ENCODE measurements around the gene SND1. TPM values are rescaled to one million over a fixed set of nuclear protein-coding genes. Genes with fewer than 3 reads are reported as not detected.

Gene SND1
- 163 and 172 TPM in 2 replicates for total RNA-seq (2014; rRNA removed; shearing (Covaris generic))

GRCh38 chr7:127651556-127652332 is at the start of gene SND1:
SND1 (plus strand) TSS chr7:127652194; CDS start chr7:127652374, 180 bp downstream.
- Histone ChIP-seq H3K27ac (peak within 1 kb of the TSS; percentile 77), H3K4me3 (peak within 1 kb of the TSS; percentile 78), H3K36me3 (peaks cover 30% of the 10 kb centered on the region), H3K4me1 (replicated peaks) (peaks cover 28% of the 10 kb centered on the region), H3K9me3 (replicated peaks) (no peaks in the 10 kb centered on the region), H3K27me3 (replicated peaks) (no peaks in the 10 kb centered on the region)
- DNase-seq (ENCODE audit: low read depth in 1 of 2, low spot score in 2 of 2) = peak; percentile 96 to 99

GRCh38 chr7:127608446-127608845 is 43.5 kb upstream of the SND1 start:
- Histone ChIP-seq H3K9me3 (replicated peaks) (no peaks in the 10 kb centered on the region), H3K4me1 (replicated peaks) (no peaks in the 10 kb centered on the region), H3K27ac (no peak overlapping the region), H3K27me3 (replicated peaks) (0 out of 2 replicates have a peak, but pooled peaks cover 3% of the 10 kb centered on the region), H3K4me3 (no peak overlapping the region), H3K36me3 (no peaks in the 10 kb centered on the region)
- DNase-seq (ENCODE audit: low read depth in 1 of 2, low spot score in 2 of 2) = no peak

- Histone ChIP-seq H3K9me3 (replicated peaks) (no peaks in the 10 kb centered on the region), H3K4me3 (no peak overlapping the region), H3K27me3 (replicated peaks) (0 out of 2 replicates have a peak, but pooled peaks cover under 1% of the 10 kb centered on the region), H3K4me1 (replicated peaks) (no peaks in the 10 kb centered on the region), H3K36me3 (no peaks in the 10 kb centered on the region), H3K27ac (no peak overlapping the region)
- DNase-seq (ENCODE audit: low read depth in 1 of 2, low spot score in 2 of 2) = no peak
These were observed 42.7 kb upstream of the SND1 start for GRCh38 chr7:127609297-127609696.

- H3K36me3 ChIP-seq = no peaks in the 10 kb centered on the region
- no peak overlapping the region for H3K27ac ChIP-seq
- no peaks in the 10 kb centered on the region for H3K9me3 ChIP-seq (replicated peaks)
- DNase-seq (ENCODE audit: low read depth in 1 of 2, low spot score in 2 of 2) = no peak
- no peak overlapping the region for H3K4me3 ChIP-seq
- H3K4me1 ChIP-seq (replicated peaks) = no peaks in the 10 kb centered on the region
- peaks cover 22% of the 10 kb centered on the region for H3K27me3 ChIP-seq (replicated peaks)
These were observed 39.7 kb upstream of the SND1 start for GRCh38 chr7:127612263-127612662.

GRCh38 chr7:127616724-127617123 is 35.3 kb upstream of the SND1 start:
- no peak overlapping the region for H3K27ac ChIP-seq
- peaks cover 61% of the 10 kb centered on the region for H3K27me3 ChIP-seq (replicated peaks)
- H3K9me3 ChIP-seq (replicated peaks) = no peaks in the 10 kb centered on the region
- no peaks in the 10 kb centered on the region for H3K4me1 ChIP-seq (replicated peaks)
- H3K4me3 ChIP-seq = no peak overlapping the region
- no peaks in the 10 kb centered on the region for H3K36me3 ChIP-seq
- no peak for DNase-seq (ENCODE audit: low read depth in 1 of 2, low spot score in 2 of 2)

GRCh38 chr7:127618042-127618441 is 34.0 kb upstream of the SND1 start, which contains the start of gene PAX4:
PAX4 (minus strand) TSS chr7:127618142; CDS start chr7:127615928, 2,214 bp downstream.
- DNase-seq (ENCODE audit: low read depth in 1 of 2, low spot score in 2 of 2) = no peak
- Histone ChIP-seq H3K4me3 (no peak within 1 kb of the TSS), H3K36me3 (no peaks in the 10 kb centered on the region), H3K27me3 (replicated peaks) (peaks cover 71% of the 10 kb centered on the region), H3K27ac (no peak within 1 kb of the TSS), H3K4me1 (replicated peaks) (no peaks in the 10 kb centered on the region), H3K9me3 (replicated peaks) (no peaks in the 10 kb centered on the region)

- H3K36me3 ChIP-seq = no peaks in the 10 kb centered on the region
- DNase-seq (ENCODE audit: low read depth in 1 of 2, low spot score in 2 of 2) = no peak
- no peaks in the 10 kb centered on the region for H3K9me3 ChIP-seq (replicated peaks)
- H3K27ac ChIP-seq = no peak overlapping the region
- H3K4me3 ChIP-seq = no peak overlapping the region
- no peaks in the 10 kb centered on the region for H3K4me1 ChIP-seq (replicated peaks)
- peaks cover 71% of the 10 kb centered on the region for H3K27me3 ChIP-seq (replicated peaks)
These were observed 33.2 kb upstream of the SND1 start for GRCh38 chr7:127618775-127619174.

- Histone ChIP-seq H3K27me3 (replicated peaks) (peaks cover 78% of the 10 kb centered on the region), H3K4me1 (replicated peaks) (no peaks in the 10 kb centered on the region), H3K4me3 (no peak overlapping the region), H3K27ac (no peak overlapping the region), H3K9me3 (replicated peaks) (no peaks in the 10 kb centered on the region), H3K36me3 (no peaks in the 10 kb centered on the region)
- DNase-seq (ENCODE audit: low read depth in 1 of 2, low spot score in 2 of 2) = no peak
These were observed 32.2 kb upstream of the SND1 start for GRCh38 chr7:127619681-127620405.

GRCh38 chr7:127620406-127621233 is 31.4 kb upstream of the SND1 start:
- Histone ChIP-seq H3K4me3 (no peak overlapping the region), H3K9me3 (replicated peaks) (no peaks in the 10 kb centered on the region), H3K4me1 (replicated peaks) (no peaks in the 10 kb centered on the region), H3K27me3 (replicated peaks) (peaks cover 70% of the 10 kb centered on the region), H3K36me3 (no peaks in the 10 kb centered on the region), H3K27ac (no peak overlapping the region)
- no peak for DNase-seq (ENCODE audit: low read depth in 1 of 2, low spot score in 2 of 2)

GRCh38 chr7:127625331-127625730 is 26.7 kb upstream of the SND1 start:
- no peak overlapping the region for H3K27ac ChIP-seq
- H3K4me3 ChIP-seq = no peak overlapping the region
- DNase-seq (ENCODE audit: low read depth in 1 of 2, low spot score in 2 of 2) = no peak
- H3K27me3 ChIP-seq (replicated peaks) = peaks cover 29% of the 10 kb centered on the region
- H3K4me1 ChIP-seq (replicated peaks) = no peaks in the 10 kb centered on the region
- H3K9me3 ChIP-seq (replicated peaks) = no peaks in the 10 kb centered on the region
- H3K36me3 ChIP-seq = no peaks in the 10 kb centered on the region

- Histone ChIP-seq H3K36me3 (no peaks in the 10 kb centered on the region), H3K4me3 (no peak overlapping the region), H3K9me3 (replicated peaks) (no peaks in the 10 kb centered on the region), H3K27ac (no peak overlapping the region), H3K27me3 (replicated peaks) (peaks cover 8% of the 10 kb centered on the region), H3K4me1 (replicated peaks) (peaks cover 10% of the 10 kb centered on the region)
- DNase-seq (ENCODE audit: low read depth in 1 of 2, low spot score in 2 of 2) = no peak
These were observed 23.5 kb upstream of the SND1 start for GRCh38 chr7:127628445-127628844.

- Histone ChIP-seq H3K4me3 (no peak overlapping the region), H3K9me3 (replicated peaks) (no peaks in the 10 kb centered on the region), H3K27me3 (replicated peaks) (peaks cover 5% of the 10 kb centered on the region), H3K4me1 (replicated peaks) (peaks cover 12% of the 10 kb centered on the region), H3K27ac (no peak overlapping the region), H3K36me3 (no peaks in the 10 kb centered on the region)
- no peak for DNase-seq (ENCODE audit: low read depth in 1 of 2, low spot score in 2 of 2)
These were observed 22.6 kb upstream of the SND1 start for GRCh38 chr7:127629268-127629854.

- Histone ChIP-seq H3K4me1 (replicated peaks) (peaks cover 25% of the 10 kb centered on the region), H3K4me3 (no peak overlapping the region), H3K36me3 (no peaks in the 10 kb centered on the region), H3K27me3 (replicated peaks) (no peaks in the 10 kb centered on the region), H3K27ac (no peak overlapping the region), H3K9me3 (replicated peaks) (no peaks in the 10 kb centered on the region)
- peak in 1 of 2 experiments; percentile 36 for DNase-seq (ENCODE audit: low read depth in 1 of 2, low spot score in 2 of 2)
These were observed 19.6 kb upstream of the SND1 start for GRCh38 chr7:127632276-127632910.
